Fibroblast of lung (primary cell): ENCODE measurements around the gene GPR101. TPM values are rescaled to one million over a fixed set of nuclear protein-coding genes. Genes with fewer than 3 reads are reported as not detected.

ENCODE experiments used
- DNase-seq, 2 donors: peaks; one replicate each; pipeline versions ENCODE4 v3.0.0 to v3.0.0-alpha.2; 2010; ENCODE audit warnings: low read depth in 2 of 2
- H2AFZ ChIP-seq: 2 replicates; pipeline ENCODE4 v1.5.1; 2012; ENCODE audit warnings: low read length, control low read depth, inconsistent platforms
- H3K27ac ChIP-seq: 2 replicates; pipeline ENCODE4 v1.5.1; 2011; ENCODE audit warnings: low read length, control low read depth; ENCODE audit not compliant: insufficient read depth
- H3K27me3 ChIP-seq: 2 replicates; pipeline ENCODE4 v1.5.1; 2011; ENCODE audit warnings: mild to moderate bottlenecking, low read length; ENCODE audit not compliant: control insufficient read depth, insufficient read depth
- H3K36me3 ChIP-seq: 2 replicates; pipeline ENCODE4 v1.5.1; 2011; ENCODE audit warnings: low read length; ENCODE audit not compliant: control insufficient read depth, insufficient read depth
- H3K4me1 ChIP-seq: 2 replicates; pipeline ENCODE4 v1.5.1; 2011; ENCODE audit warnings: low read length; ENCODE audit not compliant: control insufficient read depth, insufficient read depth; ENCODE audit errors: extremely low read depth
- H3K4me2 ChIP-seq: 2 replicates; pipeline ENCODE4 v1.5.1; 2011; ENCODE audit warnings: low read length, control low read depth; ENCODE audit not compliant: insufficient read depth; ENCODE audit errors: extremely low read depth
- H3K4me3 ChIP-seq, 4 experiments: fragments of 200-600 bp in 1 of 4; sonication (generic) in 1 of 4; replicated peaks in 1 of 4; 2 replicates each; pipeline ENCODE4 v1.5.1; 2011 to 2016; ENCODE audit warnings: low read length in 4 of 4, low read depth in 3 of 4, mild to moderate bottlenecking in 3 of 4, control low read depth in 2 of 4, inconsistent platforms in 1 of 4, mixed read lengths in 1 of 4; ENCODE audit not compliant: insufficient read depth in 1 of 4; ENCODE audit errors: control extremely low read depth in 1 of 4
- H3K79me2 ChIP-seq: 2 replicates; pipeline ENCODE4 v1.5.1; 2012; ENCODE audit warnings: mild to moderate bottlenecking, low read length, inconsistent platforms; ENCODE audit not compliant: control insufficient read depth, insufficient read depth
- H3K9ac ChIP-seq: 2 replicates; pipeline ENCODE4 v1.5.1; 2011; ENCODE audit warnings: mild to moderate bottlenecking, low read length, control low read depth; ENCODE audit not compliant: insufficient read depth
- H3K9me3 ChIP-seq: 2 replicates; pipeline ENCODE4 v1.5.1; 2012; ENCODE audit warnings: low read depth, low read length; ENCODE audit not compliant: control insufficient read depth, insufficient read depth
- H4K20me1 ChIP-seq: 2 replicates; pipeline ENCODE4 v1.5.1; 2011; ENCODE audit warnings: low read length; ENCODE audit not compliant: control insufficient read depth, insufficient read depth; ENCODE audit errors: extremely low read depth
- CTCF ChIP-seq, 2 donors: IDR thresholded peaks in 1 of 2; conservative IDR thresholded peaks in 1 of 2; 1 replicate in 1 of 2; 2 replicates in 1 of 2; pipeline ENCODE4 v1.5.1; 2011 to 2012; ENCODE audit warnings: low read length in 2 of 2, control low read depth in 1 of 2, inconsistent platforms in 1 of 2, low read depth in 1 of 2, mild to moderate bottlenecking in 1 of 2
- EZH2 ChIP-seq: IDR thresholded peaks from 2 replicates; pipeline ENCODE4 v1.5.1; 2012; ENCODE audit warnings: low read length, control low read depth, mild to moderate bottlenecking; ENCODE audit errors: missing control alignments
- polyA plus RNA-seq, 2 donors: library from polyadenylated mRNA; depleted of rRNA in 1 of 2; stranded (reverse) in 1 of 2; unstranded in 1 of 2; fragments of >200 nt; gene quantifications; 2 replicates each; pipeline ENCODE4 v1.2.1, GENCODE V29; 2011 to 2012; ENCODE audit warnings: missing spikeins in 1 of 2
- total RNA-seq: library from RNA; depleted of rRNA; stranded (reverse); fragments of >200 nt; gene quantifications from 2 replicates; pipeline ENCODE4 v1.2.1, GENCODE V29; 2014

GPR101 gene
- total and polyA plus RNA-seq, 2 donors (not counting 1 experiment from before 2014, with no cell fraction given), result not detected

- Histone ChIP-seq H3K4me1 (no peaks in the 10 kb centered on the region), H3K9me3 (no peaks in the 10 kb centered on the region), H3K27me3 (no peaks in the 10 kb centered on the region), H3K4me2 (no peak overlapping the region), H3K9ac (no peak overlapping the region), H3K27ac (no peak overlapping the region), H3K4me3 (no peak overlapping the region), H3K79me2 (no peaks in the 10 kb centered on the region), H3K36me3 (no peaks in the 10 kb centered on the region), H4K20me1 (no peaks in the 10 kb centered on the region), H2AFZ (no peak overlapping the region)
- TF ChIP-seq CTCF (conservative IDR thresholded peaks at IDR 0.05 in 1 of 2, IDR thresholded peaks at IDR 0.05 in 1 of 2; ENCODE audit: low read depth in 1 of 2, low read length in 2 of 2), result no peak
- no peak for TF ChIP-seq EZH2
- DNase-seq, result no peak
Observed at GRCh38 chrX:137071596-137071995, 37.8 kb upstream of the GPR101 start.

DNA sequence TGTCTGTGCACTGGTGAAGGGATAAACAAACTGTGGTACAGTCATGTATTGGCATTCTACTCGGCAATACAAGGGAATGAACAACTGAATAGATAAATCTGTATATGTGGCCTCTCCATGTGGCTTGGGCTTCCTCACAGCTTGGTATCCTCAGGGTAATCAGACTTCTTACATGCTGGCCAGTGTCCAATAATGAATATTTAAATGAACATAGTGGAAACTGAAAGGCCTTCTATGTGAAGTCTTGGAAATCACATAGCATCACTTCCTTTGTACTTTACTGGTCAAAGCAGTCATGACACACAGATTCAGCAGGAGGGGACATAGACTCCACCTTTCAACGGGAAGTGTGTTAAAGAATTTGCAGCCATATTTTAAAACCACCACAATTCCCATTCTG, 33.4 kb upstream of the GPR101 start:
- H3K9me3 ChIP-seq, result no peaks in the 10 kb centered on the region
- no peak overlapping the region for H3K4me3 ChIP-seq
- no peak for DNase-seq
- no peak overlapping the region for H2AFZ ChIP-seq
- H3K27ac ChIP-seq, result no peak overlapping the region
- no peaks in the 10 kb centered on the region for H3K36me3 ChIP-seq
- H4K20me1 ChIP-seq, result no peaks in the 10 kb centered on the region
- no peak overlapping the region for H3K9ac ChIP-seq
- H3K27me3 ChIP-seq, result no peaks in the 10 kb centered on the region
- H3K4me1 ChIP-seq, result no peaks in the 10 kb centered on the region
- no peak for TF ChIP-seq EZH2
- TF ChIP-seq CTCF (conservative IDR thresholded peaks at IDR 0.05 in 1 of 2, IDR thresholded peaks at IDR 0.05 in 1 of 2; ENCODE audit: low read depth in 1 of 2, low read length in 2 of 2), result no peak
- no peaks in the 10 kb centered on the region for H3K79me2 ChIP-seq
- H3K4me2 ChIP-seq, result no peak overlapping the region

DNA sequence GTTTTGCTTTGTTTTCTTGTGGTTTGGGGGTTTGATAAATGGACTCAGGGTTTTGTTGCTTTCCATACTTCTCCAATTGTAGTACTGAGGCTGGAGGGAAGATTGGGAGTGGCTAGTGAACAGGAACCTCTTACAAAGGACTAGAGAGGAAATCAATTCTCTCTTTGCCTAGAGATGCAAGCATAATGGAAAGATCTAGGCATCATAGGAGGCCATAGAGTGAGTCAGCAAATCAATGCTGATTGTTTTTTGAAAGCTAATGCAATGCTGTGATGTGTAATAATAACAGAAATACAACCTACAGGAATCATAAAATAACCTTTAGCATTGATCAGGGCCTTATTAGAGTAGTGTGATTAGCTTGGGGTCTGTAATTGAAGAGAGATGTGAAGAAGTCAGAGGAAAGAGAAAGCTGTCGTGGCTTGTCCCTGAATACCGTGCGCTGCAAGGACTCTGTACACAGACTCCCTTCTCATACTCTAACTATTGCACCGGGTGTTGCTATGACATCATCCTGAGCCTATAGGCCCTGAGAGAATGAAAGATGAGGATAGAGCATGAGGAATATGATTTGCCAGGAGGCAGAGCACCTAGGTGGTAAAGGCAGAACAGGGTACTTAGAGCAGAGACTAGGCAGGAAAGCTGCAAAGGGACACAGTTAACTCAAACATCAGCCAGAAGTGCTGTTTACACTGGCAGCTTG, 29.3 kb upstream of the GPR101 start:
- no peaks in the 10 kb centered on the region for H4K20me1 ChIP-seq
- H3K9me3 ChIP-seq, result no peaks in the 10 kb centered on the region
- DNase-seq, result no peak
- no peak overlapping the region for H3K4me3 ChIP-seq
- H2AFZ ChIP-seq, result no peak overlapping the region
- H3K27me3 ChIP-seq, result no peaks in the 10 kb centered on the region
- no peaks in the 10 kb centered on the region for H3K79me2 ChIP-seq
- no peak overlapping the region for H3K27ac ChIP-seq
- H3K36me3 ChIP-seq, result no peaks in the 10 kb centered on the region
- TF ChIP-seq CTCF (conservative IDR thresholded peaks at IDR 0.05 in 1 of 2, IDR thresholded peaks at IDR 0.05 in 1 of 2; ENCODE audit: low read depth in 1 of 2, low read length in 2 of 2) (no peak), EZH2 (no peak)
- H3K4me1 ChIP-seq, result no peaks in the 10 kb centered on the region
- H3K4me2 ChIP-seq, result no peak overlapping the region
- H3K9ac ChIP-seq, result no peak overlapping the region
